Sigmoid colon (tissue), 7 donors: ENCODE data around the gene PITX1. TPM values are rescaled to one million over a fixed set of nuclear protein-coding genes. Genes with fewer than 3 reads are reported as not detected.

Experiments used
- DNase-seq: peaks from one replicate; pipeline ENCODE4 v3.0.0-alpha.2; 2019
- H3K27ac ChIP-seq, 4 donors: fragments of 200-600 bp; sonication (generic); one replicate each; pipeline ENCODE4 v1.5.1; 2016 to 2019; ENCODE audit warnings: mild to moderate bottlenecking in 1 of 4
- H3K27me3 ChIP-seq, 3 donors: fragments of 200-600 bp; sonication (generic); one replicate each; pipeline ENCODE4 v1.5.1; 2019; ENCODE audit warnings: mild to moderate bottlenecking in 1 of 3
- H3K36me3 ChIP-seq, 4 donors: fragments of 200-600 bp; sonication (generic); one replicate each; pipeline ENCODE4 v1.5.1; 2016 to 2019
- H3K4me1 ChIP-seq, 4 donors: fragments of 200-600 bp; sonication (generic); one replicate each; pipeline ENCODE4 v1.5.1; 2017 to 2019
- H3K4me3 ChIP-seq, 4 donors: fragments of 200-600 bp; sonication (generic); one replicate each; pipeline ENCODE4 v1.5.1; 2017 to 2019; ENCODE audit warnings: mild to moderate bottlenecking in 2 of 4, moderate library complexity in 1 of 4
- H3K9me3 ChIP-seq, 4 donors: fragments of 200-600 bp in 3 of 4; sonication (generic) in 3 of 4; one replicate each; pipeline versions ENCODE4 v1.5.1 to v1.6.1; 2013 to 2019
- CTCF ChIP-seq, 4 experiments: fragments of 450-650 bp in 3 of 4; fragments of 200-600 bp in 1 of 4; IDR thresholded peaks; one replicate each; pipeline ENCODE4 v1.5.1; 2016 to 2019; ENCODE audit warnings: antibody characterized with exemption in 4 of 4, mild to moderate bottlenecking in 3 of 4, moderate library complexity in 2 of 4
- EP300 ChIP-seq, 4 donors: sonication (generic); formaldehyde crosslinking; IDR thresholded peaks; one replicate each; pipeline ENCODE4 v1.6.1; 2017; ENCODE audit warnings: antibody characterized with exemption in 4 of 4
- POLR2A ChIP-seq, 2 donors: fragments of 450-650 bp; IDR thresholded peaks; one replicate each; pipeline ENCODE4 v1.6.1; 2016; ENCODE audit warnings: antibody characterized with exemption in 2 of 2, mild to moderate bottlenecking in 2 of 2, moderate library complexity in 2 of 2
- POLR2AphosphoS5 ChIP-seq, 4 donors: sonication (generic); formaldehyde crosslinking; IDR thresholded peaks; one replicate each; pipeline ENCODE4 v1.6.1; 2017; ENCODE audit warnings: antibody characterized with exemption in 4 of 4
- WGBS, 2 donors: extraction: QIAGEN DNeasy Blood & Tissue Kit; methylation state at CpG; one replicate each; pipeline ENCODE4 v1.1.7; 2013; 5-methylcytosine and 5-hydroxymethylcytosine counted together
- intact Hi-C: fragments of 100-400 bp; cut with DNase I; formaldehyde crosslinking; loops from one replicate; pipeline ENCODE4 v1.15.1; 2023
- polyA plus RNA-seq, 3 donors: library from polyadenylated mRNA; stranded (reverse); fragments of 200-250 nt; gene quantifications; one replicate each; pipeline ENCODE4 v1.2.3, GENCODE V29; 2013
- total RNA-seq, 4 donors: library from RNA; depleted of rRNA; stranded (reverse); fragments of >200 nt; gene quantifications; one replicate each; pipeline ENCODE4 v1.1.0, GENCODE V29; 2016
- donor health status: healthy with polysubstance abuse.
- donor health status: Bipolar disorder and iron deficiency.
- donor health status: healthy.

PITX1 gene
- total and polyA plus RNA-seq, 7 donors = 1.6 to 7.2 (median 5.8) TPM

- peaks cover 3 to 90% (median 45%) of the 10 kb centered on the region in 3 donors for H3K27me3 ChIP-seq
- TF ChIP-seq POLR2AphosphoS5 (IDR thresholded peaks at IDR 0.05) (no peak), POLR2A (IDR thresholded peaks at IDR 0.05) (no peak), CTCF (IDR thresholded peaks at IDR 0.05) (no peak), EP300 (IDR thresholded peaks at IDR 0.05) (no peak)
- no peak overlapping the region for H3K27ac ChIP-seq
- H3K4me3 ChIP-seq = no peak overlapping the region
- no peaks in the 10 kb centered on the region for H3K36me3 ChIP-seq
- 85 to 87% methylated on average over 5 of the region's 5 CpGs for WGBS, 2 donors
- no peaks in the 10 kb centered on the region for H3K9me3 ChIP-seq
- intact Hi-C loops = no loop called here
- no peaks in the 10 kb centered on the region for H3K4me1 ChIP-seq
- DNase-seq = no peak
Observed at GRCh38 chr5:135046661-135047346, 12.8 kb upstream of the PITX1 start.

- DNase-seq = no peak
- intact Hi-C loops = no loop called here
- Histone ChIP-seq H3K27ac (no peak overlapping the region), H3K9me3 (no peaks in the 10 kb centered on the region), H3K36me3 (no peaks in the 10 kb centered on the region), H3K4me1 (peaks cover 0 to 4% (median 2%) of the 10 kb centered on the region in 4 donors), H3K4me3 (no peak overlapping the region), H3K27me3 (peaks cover under 1 to 91% (median 55%) of the 10 kb centered on the region in 3 donors)
- TF ChIP-seq POLR2AphosphoS5 (IDR thresholded peaks at IDR 0.05) = no peak
Observed at GRCh38 chr5:135045488-135045887, 11.5 kb upstream of the PITX1 start.

- no peak for DNase-seq
- Histone ChIP-seq H3K4me3 (no peak overlapping the region), H3K27ac (no peak overlapping the region), H3K36me3 (no peaks in the 10 kb centered on the region), H3K9me3 (no peaks in the 10 kb centered on the region), H3K4me1 (peaks cover 0 to 25% (median 22%) of the 10 kb centered on the region in 4 donors), H3K27me3 (peaks cover 30 to 91% (median 68%) of the 10 kb centered on the region in 3 donors)
- intact Hi-C loops = no loop called here
- WGBS, 2 donors = 95 to 100% methylated on average over 1 of the region's 1 CpG
- TF ChIP-seq CTCF (IDR thresholded peaks at IDR 0.05) (no peak), POLR2A (IDR thresholded peaks at IDR 0.05) (no peak), POLR2AphosphoS5 (IDR thresholded peaks at IDR 0.05) (no peak), EP300 (IDR thresholded peaks at IDR 0.05) (no peak)
Observed at GRCh38 chr5:135042595-135042994, 8.6 kb upstream of the PITX1 start.

- peaks cover 0 to 25% (median 22%) of the 10 kb centered on the region in 4 donors for H3K4me1 ChIP-seq
- no peak overlapping the region for H3K27ac ChIP-seq
- no peaks in the 10 kb centered on the region for H3K9me3 ChIP-seq
- no peak overlapping the region for H3K4me3 ChIP-seq
- DNase-seq = no peak
- 78 to 79% methylated on average over 3 of the region's 3 CpGs for WGBS, 2 donors
- peaks cover 37 to 98% (median 76%) of the 10 kb centered on the region in 3 donors for H3K27me3 ChIP-seq
- H3K36me3 ChIP-seq = no peaks in the 10 kb centered on the region
- intact Hi-C loops = no loop called here
- TF ChIP-seq POLR2AphosphoS5 (IDR thresholded peaks at IDR 0.05) = no peak
- no peak for TF ChIP-seq POLR2A (IDR thresholded peaks at IDR 0.05)
- no peak for TF ChIP-seq EP300 (IDR thresholded peaks at IDR 0.05)
- no peak for TF ChIP-seq CTCF (IDR thresholded peaks at IDR 0.05)
Observed at GRCh38 chr5:135041726-135042125, 7.7 kb upstream of the PITX1 start.

- no peak for DNase-seq
- no peak overlapping the region for H3K4me3 ChIP-seq
Observed at GRCh38 chr5:135041145-135041587, 7.1 kb upstream of the PITX1 start.

More at GRCh38 chr5:135041145-135041587, 7.1 kb upstream of the PITX1 start:
- H3K9me3 ChIP-seq = no peaks in the 10 kb centered on the region
- no peak for TF ChIP-seq POLR2AphosphoS5 (IDR thresholded peaks at IDR 0.05)
- TF ChIP-seq POLR2A (IDR thresholded peaks at IDR 0.05) = no peak
- no peak for TF ChIP-seq EP300 (IDR thresholded peaks at IDR 0.05)
- TF ChIP-seq CTCF (IDR thresholded peaks at IDR 0.05) = no peak
- H3K36me3 ChIP-seq = no peaks in the 10 kb centered on the region
- no peak overlapping the region for H3K27ac ChIP-seq
- 44 to 58% methylated on average over 12 of the region's 12 CpGs for WGBS, 2 donors
- peaks cover 42 to 99% (median 77%) of the 10 kb centered on the region in 3 donors for H3K27me3 ChIP-seq
- H3K4me1 ChIP-seq = peaks cover 0 to 25% (median 22%) of the 10 kb centered on the region in 4 donors
- intact Hi-C loops = no loop called here
